AG09309 (cell line): ENCODE measurements around the gene SMAD4.

Experiments
- DNase-seq: peaks from one replicate; pipeline ENCODE4 v3.0.0-alpha.2; 2010; ENCODE audit warnings: low read depth
- H3K4me3 ChIP-seq: 2 replicates; pipeline ENCODE4 v1.5.1; 2011; ENCODE audit warnings: mild to moderate bottlenecking, low read depth, low read length, moderate library complexity; ENCODE audit not compliant: control insufficient read depth
- CTCF ChIP-seq: IDR thresholded peaks from 2 replicates; pipeline ENCODE4 v1.5.1; 2011; ENCODE audit warnings: mild to moderate bottlenecking, low read depth, low read length, inconsistent platforms; ENCODE audit not compliant: insufficient read depth, control insufficient read depth; ENCODE audit errors: missing control alignments

Gene SMAD4

GRCh38 chr18:51076503-51076902 lies 46.5 kb downstream of the SMAD4 start:
- no peak for TF ChIP-seq CTCF
- DNase-seq: no peak
- no peak overlapping the region for H3K4me3 ChIP-seq

- peak; percentile 64 for DNase-seq
- no peak for TF ChIP-seq CTCF
- no peak overlapping the region for H3K4me3 ChIP-seq
Observed at GRCh38 chr18:51077217-51077616, 47.2 kb downstream of the SMAD4 start.

- no peak for DNase-seq
- no peak for TF ChIP-seq CTCF
- no peak overlapping the region for H3K4me3 ChIP-seq
Observed at GRCh38 chr18:51078026-51078425, 48.0 kb downstream of the SMAD4 start.

GRCh38 chr18:51082571-51083267 lies 52.7 kb downstream of the SMAD4 start:
- TF ChIP-seq CTCF: no peak
- DNase-seq: no peak
- no peak overlapping the region for H3K4me3 ChIP-seq

GRCh38 chr18:51083398-51083797 lies 53.4 kb downstream of the SMAD4 start:
- no peak overlapping the region for H3K4me3 ChIP-seq
- DNase-seq: no peak
- TF ChIP-seq CTCF: no peak

- no peak for DNase-seq
- no peak overlapping the region for H3K4me3 ChIP-seq
- no peak for TF ChIP-seq CTCF
Observed at GRCh38 chr18:51088410-51088809, 58.4 kb downstream of the SMAD4 start.
